ENCODE data around the gene XPO5.

- TF ChIP-seq POLR2AphosphoS5 (IDR thresholded peaks at IDR 0.05; ENCODE audit: low read depth) (no peak), CREB1 (CRISPR knock-in tag; IDR thresholded peaks at IDR 0.05; ENCODE audit: low read depth) (no peak), EZH2 (IDR thresholded peaks at IDR 0.05; ENCODE audit: low read depth, unreplicated experiment) (no peak)
- TF ChIP-seq, protein P1, sequence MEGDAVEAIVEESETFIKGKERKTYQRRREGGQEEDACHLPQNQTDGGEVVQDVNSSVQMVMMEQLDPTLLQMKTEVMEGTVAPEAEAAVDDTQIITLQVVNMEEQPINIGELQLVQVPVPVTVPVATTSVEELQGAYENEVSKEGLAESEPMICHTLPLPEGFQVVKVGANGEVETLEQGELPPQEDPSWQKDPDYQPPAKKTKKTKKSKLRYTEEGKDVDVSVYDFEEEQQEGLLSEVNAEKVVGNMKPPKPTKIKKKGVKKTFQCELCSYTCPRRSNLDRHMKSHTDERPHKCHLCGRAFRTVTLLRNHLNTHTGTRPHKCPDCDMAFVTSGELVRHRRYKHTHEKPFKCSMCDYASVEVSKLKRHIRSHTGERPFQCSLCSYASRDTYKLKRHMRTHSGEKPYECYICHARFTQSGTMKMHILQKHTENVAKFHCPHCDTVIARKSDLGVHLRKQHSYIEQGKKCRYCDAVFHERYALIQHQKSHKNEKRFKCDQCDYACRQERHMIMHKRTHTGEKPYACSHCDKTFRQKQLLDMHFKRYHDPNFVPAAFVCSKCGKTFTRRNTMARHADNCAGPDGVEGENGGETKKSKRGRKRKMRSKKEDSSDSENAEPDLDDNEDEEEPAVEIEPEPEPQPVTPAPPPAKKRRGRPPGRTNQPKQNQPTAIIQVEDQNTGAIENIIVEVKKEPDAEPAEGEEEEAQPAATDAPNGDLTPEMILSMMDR (conservative IDR thresholded peaks at IDR 0.05; ENCODE audit: low read depth in 2 of 2): no peak
Observed at GRCh38 chr6:43488667-43489276, 87.1 kb downstream of the XPO5 start.
